Measurements from ENCODE around the gene CIB2.

The CIB2 gene

DNA sequence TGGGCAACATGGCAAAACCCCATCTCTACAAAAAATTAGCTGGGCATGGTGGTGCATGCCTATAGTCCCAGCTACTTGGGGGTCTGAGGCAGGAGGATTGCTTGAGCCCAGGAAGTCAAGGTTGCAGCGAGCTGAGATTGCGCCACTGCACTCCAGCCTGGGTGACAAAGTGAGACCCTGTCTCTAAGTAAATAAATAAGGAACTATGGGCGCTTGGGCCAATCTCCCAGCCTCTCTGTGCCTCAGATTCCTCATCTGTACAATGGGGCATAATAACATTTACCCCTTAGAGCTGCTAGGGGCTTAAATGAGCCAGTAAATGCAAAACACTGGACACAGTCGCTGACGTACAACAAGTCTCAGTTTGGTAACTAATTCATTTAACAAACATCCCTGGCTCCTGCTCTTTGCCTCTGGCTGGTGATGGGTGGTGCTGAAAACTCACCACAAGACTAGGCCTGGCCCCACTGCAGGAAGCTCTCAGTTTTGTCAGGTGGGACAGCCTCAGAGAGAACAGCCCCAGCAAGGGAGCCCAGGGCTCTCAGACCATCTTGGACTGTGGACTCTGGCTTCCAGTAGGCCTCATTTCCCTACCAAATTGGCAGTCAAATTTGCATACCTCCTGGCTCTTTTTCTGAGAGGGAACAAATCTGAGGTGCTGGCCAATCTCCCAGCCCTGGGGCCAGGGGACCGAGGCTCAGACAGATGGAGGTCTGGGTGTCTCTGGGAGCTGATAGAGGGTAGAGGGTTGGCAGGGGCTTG lies 47.4 kb downstream of the CIB2 start:
- DNase-seq (ENCODE audit: low spot score) = no peak

GRCh38 chr15:78083186-78083585 lies 48.1 kb downstream of the CIB2 start:
- no peak for DNase-seq (ENCODE audit: low spot score)

- DNase-seq (ENCODE audit: low spot score) = no peak
These were observed 48.5 kb downstream of the CIB2 start for GRCh38 chr15:78082743-78083110.

- DNase-seq (ENCODE audit: low spot score) = peak; percentile 43
These were observed 49.0 kb downstream of the CIB2 start for GRCh38 chr15:78082106-78082742.

DNA sequence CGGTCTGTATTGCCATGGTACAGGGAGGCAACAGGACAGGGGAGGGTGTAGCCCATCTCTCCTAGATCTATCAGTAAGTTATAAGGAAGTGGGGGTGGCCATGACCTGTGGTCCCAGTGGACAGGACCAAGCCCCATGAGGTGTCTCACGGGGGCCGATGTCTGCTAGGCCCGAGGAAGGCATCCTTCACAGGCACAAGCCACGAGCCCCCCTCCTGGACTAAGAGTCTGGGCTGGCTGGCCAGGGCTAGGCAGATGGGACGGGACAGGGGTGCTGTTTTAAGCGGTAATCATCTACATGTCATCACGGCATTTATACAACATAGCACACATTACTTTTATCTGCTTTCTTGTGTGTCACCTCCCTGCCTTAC lies 51.2 kb downstream of the CIB2 start:
- DNase-seq (ENCODE audit: low spot score) = no peak

DNA sequence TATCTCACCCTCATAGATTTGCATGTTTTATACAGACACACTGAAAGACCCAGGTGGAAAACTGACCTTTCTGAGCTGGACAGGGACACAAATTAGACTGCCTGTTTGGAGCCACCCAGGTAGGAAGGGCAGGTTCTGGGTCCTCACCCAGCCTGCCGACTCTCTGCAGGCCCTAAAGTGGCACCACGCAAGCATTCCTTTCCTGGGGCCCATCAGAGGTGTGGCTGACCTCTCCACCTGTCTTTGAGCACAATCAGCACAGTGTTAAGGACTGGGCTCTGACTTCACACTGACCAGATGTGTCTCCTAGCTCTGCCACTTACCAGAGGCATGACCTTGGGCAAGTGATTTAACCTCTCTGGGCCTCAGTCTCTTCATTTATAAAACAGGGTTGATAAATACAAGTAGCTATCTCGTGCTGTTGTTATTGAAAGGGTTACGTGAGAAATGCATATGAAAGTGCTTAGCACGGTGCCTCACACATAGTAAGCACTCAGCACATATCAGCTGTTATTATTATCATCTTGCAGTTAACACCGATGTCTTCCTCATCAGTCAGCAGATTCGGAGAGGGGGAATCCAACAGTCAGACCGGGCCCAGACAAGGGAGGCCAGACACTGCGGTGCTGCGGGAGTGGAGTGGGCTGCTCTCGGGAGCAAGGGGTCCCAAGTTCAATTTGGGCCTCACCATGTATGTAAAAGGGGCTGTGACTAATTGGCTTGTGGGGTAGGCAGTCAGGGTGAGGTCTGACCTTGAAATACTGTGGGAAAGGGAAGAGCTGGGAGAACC lies 51.8 kb downstream of the CIB2 start:
- no peak for DNase-seq (ENCODE audit: low spot score)

DNA sequence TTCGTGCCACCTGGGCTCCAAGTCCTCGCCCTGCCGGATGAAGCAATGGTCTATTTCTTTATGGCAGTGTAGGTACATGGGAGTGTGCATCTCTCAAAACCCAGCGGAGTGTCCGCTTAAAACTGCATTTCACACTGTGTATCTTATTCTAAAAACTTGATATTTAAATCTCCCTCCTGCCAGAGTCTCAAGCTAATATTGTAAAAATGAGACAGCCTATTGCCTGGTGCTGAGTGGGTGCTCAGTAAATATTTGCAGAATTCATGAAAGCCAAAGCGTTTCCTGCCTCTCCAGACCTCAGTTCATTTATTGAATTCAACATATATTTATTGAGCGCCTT lies 53.4 kb downstream of the CIB2 start:
- DNase-seq (ENCODE audit: low spot score) = no peak

GRCh38 chr15:78077053-78077870 lies 54.0 kb downstream of the CIB2 start, which contains the start of gene TBC1D2B:
Gene TBC1D2B, minus strand, starts transcription at chr15:78077711. Its CDS starts 59 bp downstream, at chr15:78077652.
- peak; percentile 55 for DNase-seq (ENCODE audit: low spot score)

GRCh38 chr15:78076231-78077052 lies 54.8 kb downstream of the CIB2 start:
- no peak for DNase-seq (ENCODE audit: low spot score)

DNA sequence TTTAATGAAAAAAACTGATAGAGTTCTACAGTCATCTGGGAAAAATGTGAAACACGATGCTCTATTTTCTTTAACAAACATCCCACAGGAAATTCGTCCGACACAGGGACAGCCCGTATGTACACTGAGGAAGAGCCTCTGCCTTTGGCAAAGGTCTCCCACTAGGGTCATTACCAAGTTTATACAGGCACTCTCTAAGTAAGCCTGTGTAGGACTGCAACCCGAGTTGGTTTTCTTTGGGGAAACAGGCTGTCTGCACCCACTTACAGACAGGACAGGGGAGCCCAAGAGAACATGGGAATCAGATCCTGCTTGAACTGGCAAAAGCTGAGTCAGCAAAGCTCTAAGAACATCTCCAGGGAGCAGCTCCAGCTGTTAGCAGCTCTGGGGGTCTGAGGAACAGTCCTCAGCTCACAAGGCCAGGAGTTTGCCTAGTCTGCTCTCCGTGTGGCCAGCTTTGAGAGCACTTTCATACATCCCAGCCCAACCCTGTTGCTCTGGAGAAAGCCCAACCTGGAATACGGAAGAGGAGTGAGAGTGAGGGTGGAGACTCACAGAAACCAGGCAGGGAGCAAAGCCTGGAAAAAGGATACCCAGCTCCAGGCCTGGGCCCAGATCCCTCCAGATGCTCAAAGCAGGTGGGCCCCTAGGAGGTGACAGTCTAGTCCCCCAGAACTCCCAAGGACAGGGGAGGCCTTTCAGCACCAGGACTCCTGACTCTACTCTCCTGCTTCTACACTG lies 55.6 kb downstream of the CIB2 start:
- peak; percentile 79 for DNase-seq (ENCODE audit: low spot score)

DNA sequence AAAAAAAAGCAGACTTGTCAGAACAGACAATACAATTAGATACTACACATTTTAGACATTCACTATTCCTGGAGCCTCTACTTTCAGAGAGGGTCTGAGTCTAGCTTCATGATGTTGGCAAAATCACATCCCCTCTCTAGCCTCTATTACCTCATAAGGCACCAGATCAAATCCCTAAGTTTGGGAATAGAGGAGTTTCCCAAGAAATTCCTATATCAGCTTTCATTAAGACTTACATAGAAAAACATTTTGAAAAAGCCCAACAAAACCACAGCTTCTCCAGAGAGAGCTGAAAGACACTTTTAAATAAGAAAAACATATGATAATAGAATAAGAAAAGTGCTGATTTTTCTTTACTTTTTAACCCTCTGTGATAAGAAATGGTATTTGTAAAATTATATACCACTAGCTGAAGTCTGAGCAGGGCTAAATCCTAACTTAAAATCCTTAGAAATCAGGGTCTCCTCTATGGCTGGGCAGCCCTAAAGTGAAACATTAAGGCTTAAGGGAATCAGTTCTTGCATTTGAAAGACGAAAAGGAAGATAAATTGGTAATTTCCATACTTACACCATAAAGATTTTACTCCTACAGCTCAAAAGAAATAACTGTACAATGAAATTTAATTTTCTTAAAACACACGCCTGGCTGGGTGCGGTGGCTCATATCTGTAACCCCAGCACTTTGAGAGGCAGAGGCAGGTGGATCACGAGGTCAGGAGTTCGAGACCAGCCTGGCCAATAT lies 58.0 kb downstream of the CIB2 start:
- DNase-seq (ENCODE audit: low spot score) = no peak

GRCh38 chr15:78072080-78072892 lies 59.0 kb downstream of the CIB2 start:
- peak; percentile 15 for DNase-seq (ENCODE audit: low spot score)

- DNase-seq (ENCODE audit: low spot score) = no peak
These were observed 59.9 kb downstream of the CIB2 start for GRCh38 chr15:78071383-78071782.

- DNase-seq (ENCODE audit: low spot score) = no peak
These were observed 61.1 kb downstream of the CIB2 start for GRCh38 chr15:78070049-78070700.

DNA sequence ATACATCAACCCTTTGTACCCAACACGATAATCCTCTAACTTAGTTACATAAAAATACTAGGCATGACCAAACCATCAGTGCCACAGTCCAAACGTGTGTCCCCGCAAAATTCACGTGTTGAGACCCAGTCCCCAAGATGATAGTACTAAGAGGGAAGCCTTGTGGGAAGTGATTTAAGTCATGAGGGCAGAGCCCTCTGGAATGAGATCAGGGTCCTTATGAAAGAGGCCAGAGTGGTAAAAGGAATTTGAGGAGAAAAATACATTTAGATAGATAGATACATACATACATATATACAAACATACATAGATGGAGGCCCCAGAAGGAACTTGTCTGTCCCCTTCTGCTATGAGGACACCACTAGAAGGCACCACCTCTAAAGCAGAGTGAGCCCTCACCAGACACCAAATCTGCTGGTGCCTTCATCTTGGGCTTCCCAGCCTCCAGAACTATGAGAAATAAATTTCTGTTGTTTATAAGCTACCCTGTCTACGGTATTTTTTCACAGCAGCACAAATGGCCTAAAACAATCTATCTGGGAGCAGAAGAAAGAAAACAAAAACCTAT lies 61.7 kb downstream of the CIB2 start:
- no peak for DNase-seq (ENCODE audit: low spot score)

DNA sequence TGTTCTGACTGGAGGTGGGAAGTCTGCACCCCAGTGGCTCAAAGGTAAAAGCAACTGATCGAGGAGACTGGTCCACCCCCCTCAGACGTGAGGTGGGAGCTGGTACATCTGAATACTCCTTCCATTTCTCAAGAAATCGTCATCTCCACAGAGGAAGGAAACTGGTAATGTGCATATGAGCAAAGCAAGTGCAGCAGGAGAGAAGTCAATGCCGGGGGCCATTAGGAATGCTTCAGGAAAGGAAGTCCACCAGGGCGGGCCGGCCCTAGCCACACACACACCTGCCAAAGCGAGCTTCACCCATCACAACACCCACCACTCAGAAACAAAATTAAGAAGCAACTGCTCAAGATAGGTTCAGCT lies 62.2 kb downstream of the CIB2 start:
- DNase-seq (ENCODE audit: low spot score) = no peak

- DNase-seq (ENCODE audit: low spot score) = no peak
These were observed 63.7 kb downstream of the CIB2 start for GRCh38 chr15:78067328-78068228.

Measured in kidney tubule cell (primary cell).